Measurements from ENCODE around the gene APOL2.

- TF ChIP-seq CTCF (IDR thresholded peaks at IDR 0.05): peak; percentile 27 to 42 (median 40)
- no peak for TF ChIP-seq POLR2A (IDR thresholded peaks at IDR 0.05)
Observed at GRCh38 chr22:36221799-36222751, 17.3 kb downstream of the APOL2 start.
